DND-41 (cell line): ENCODE measurements around the gene SLC25A36.

Source experiments
- CTCF ChIP-seq: IDR thresholded peaks from 2 replicates; pipeline ENCODE4 v1.5.1; 2012; ENCODE audit warnings: borderline replicate concordance, low read length, moderate library complexity, mild to moderate bottlenecking; ENCODE audit not compliant: poor library complexity, severe bottlenecking; ENCODE audit errors: extremely low read depth
- EZH2 ChIP-seq: IDR thresholded peaks from 3 replicates; pipeline ENCODE4 v1.6.1; 2012; ENCODE audit warnings: borderline replicate concordance, low read depth, mild to moderate bottlenecking, moderate library complexity, low read length, inconsistent platforms; ENCODE audit not compliant: severe bottlenecking

- TF ChIP-seq CTCF: no peak
- no peak for TF ChIP-seq EZH2
These were observed 79.6 kb downstream of the SLC25A36 start for GRCh38 chr3:141021261-141021660.
